HepG2 (cell line): ENCODE results near the gene MICAL3. TPM values are rescaled to one million over a fixed set of nuclear protein-coding genes. Genes with fewer than 3 reads are reported as not detected.

Experiments
- E2F5 ChIP-seq: sonication (generic); formaldehyde crosslinking; conservative IDR thresholded peaks from 2 replicates; pipeline ENCODE4 v1.4.0; 2020; ENCODE audit warnings: missing genetic modification reagents
- FIP1L1 ChIP-seq: fragments of 200-400 bp; formaldehyde crosslinking; IDR thresholded peaks from 2 replicates; pipeline ENCODE4 v1.6.1; 2018; ENCODE audit warnings: low read depth, mild to moderate bottlenecking, low read length, moderate library complexity, borderline replicate concordance; ENCODE audit not compliant: insufficient read depth
- GATAD1 ChIP-seq: IDR thresholded peaks from 2 replicates; pipeline ENCODE4 v1.6.1; 2016; ENCODE audit warnings: missing genetic modification reagents, missing compliant biosample characterization
- GRHL1 ChIP-seq: sonication (generic); formaldehyde crosslinking; conservative IDR thresholded peaks from 2 replicates; pipeline ENCODE4 v1.8.0; 2022; ENCODE audit warnings: missing genetic modification reagents
- HNRNPK ChIP-seq: fragments of 200-400 bp; formaldehyde crosslinking; IDR thresholded peaks from 2 replicates; pipeline ENCODE4 v1.6.1; 2018; ENCODE audit warnings: low read length, low read depth, moderate library complexity, mild to moderate bottlenecking; ENCODE audit not compliant: poor library complexity, severe bottlenecking
- MTERF4 ChIP-seq: sonication (generic); formaldehyde crosslinking; IDR thresholded peaks from 2 replicates; pipeline ENCODE4 v1.8.0; 2023; ENCODE audit warnings: mild to moderate bottlenecking, missing genetic modification reagents
- NBN ChIP-seq: fragments of 450-650 bp; conservative IDR thresholded peaks from 2 replicates; pipeline ENCODE4 v1.6.1; 2017
- PHB2 ChIP-seq: fragments of 450-650 bp; IDR thresholded peaks from 2 replicates; pipeline ENCODE4 v1.6.1; 2018; ENCODE audit not compliant: partially characterized antibody
- RXRA ChIP-seq: sonication (generic); formaldehyde crosslinking; IDR thresholded peaks from 2 replicates; pipeline ENCODE4 v1.5.1; 2020; ENCODE audit warnings: missing genetic modification reagents
- SRSF4 ChIP-seq: fragments of 200-400 bp; formaldehyde crosslinking; IDR thresholded peaks from one replicate; pipeline ENCODE4 v1.6.1; 2018; ENCODE audit warnings: mild to moderate bottlenecking, low read depth, low read length, moderate library complexity; ENCODE audit not compliant: poor library complexity, severe bottlenecking
- TSC22D2 ChIP-seq: sonication (generic); formaldehyde crosslinking; IDR thresholded peaks from 2 replicates; pipeline ENCODE4 v1.5.1; 2020; ENCODE audit warnings: missing genetic modification reagents, mild to moderate bottlenecking, borderline replicate concordance
- ZHX1 ChIP-seq: sonication (generic); formaldehyde crosslinking; IDR thresholded peaks from 2 replicates; pipeline ENCODE4 v1.8.1; 2022; ENCODE audit warnings: low read depth, mild to moderate bottlenecking, missing genetic modification reagents
- ZNF510 ChIP-seq: sonication (generic); formaldehyde crosslinking; IDR thresholded peaks from 2 replicates; pipeline ENCODE4 v1.4.0; 2020; ENCODE audit warnings: low read depth, mild to moderate bottlenecking, missing genetic modification reagents
- ZNF691 ChIP-seq: sonication (generic); formaldehyde crosslinking; IDR thresholded peaks from 2 replicates; pipeline ENCODE4 v1.4.0; 2020; ENCODE audit warnings: missing genetic modification reagents, low read depth, mild to moderate bottlenecking, borderline replicate concordance
- ZNF792 ChIP-seq: IDR thresholded peaks from 2 replicates; pipeline ENCODE4 v1.6.1; 2016
- ZSCAN21 ChIP-seq: sonication (generic); formaldehyde crosslinking; IDR thresholded peaks from 2 replicates; pipeline ENCODE4 v1.8.0; 2022; ENCODE audit warnings: mild to moderate bottlenecking, missing genetic modification reagents, moderate library complexity, borderline replicate concordance
- polyA plus RNA-seq, 8 experiments: library from polyadenylated mRNA; depleted of rRNA in 3 of 8; stranded (reverse) in 7 of 8; unstranded in 1 of 8; fragments of >200 nt; fragmentation: Illumina TruSeq in 4 of 8; extraction: Trizol in 4 of 8; gene quantifications; 2 replicates each; pipeline versions ENCODE4 v1.2.1 to v1.2.3, GENCODE V29; 2011 to 2016; ENCODE audit warnings: low read depth in 4 of 8, missing spikeins in 1 of 8, mixed read lengths in 1 of 8; ENCODE audit not compliant: insufficient read depth in 1 of 8
- total RNA-seq, 5 experiments: library from RNA; depleted of rRNA; stranded (reverse); fragments of >200 nt; fragmentation: Illumina TruSeq; extraction: Trizol; gene quantifications; 2 replicates each; pipeline ENCODE4 v1.2.3, GENCODE V29; 2016; ENCODE audit warnings: low read depth in 1 of 5

MICAL3 gene
- total and polyA plus RNA-seq, 2 of the 13 experiments (the other 11 are each of a cell fraction or from before 2014, with no cell fraction given), result 5.3 to 12.5 TPM

GRCh38 chr22:17930455-17931313, 93.7 kb downstream of the MICAL3 start (continued):
- TF ChIP-seq SRSF4 (no peak), MTERF4 (no peak), GATAD1 (CRISPR knock-in tag) (no peak), RXRA (CRISPR knock-in tag) (no peak), ZHX1 (CRISPR knock-in tag) (no peak), GRHL1 (CRISPR knock-in tag) (no peak), E2F5 (CRISPR knock-in tag) (no peak), ZSCAN21 (CRISPR knock-in tag) (peak; percentile 66; the same call in 1 of the 2 replicates), ZNF792 (CRISPR knock-in tag) (no peak), ZNF691 (no peak; the same call in 1 of the 2 replicates), ZNF510 (CRISPR knock-in tag) (no peak), FIP1L1 (no peak), TSC22D2 (no peak), NBN (no peak), HNRNPK (no peak), PHB2 (no peak)
